ENCODE data around the gene NFATC2.

The NFATC2 gene

GRCh38 chr20:51430198-51430950, 112.1 kb downstream of the NFATC2 start:
- TF ChIP-seq, protein P1, sequence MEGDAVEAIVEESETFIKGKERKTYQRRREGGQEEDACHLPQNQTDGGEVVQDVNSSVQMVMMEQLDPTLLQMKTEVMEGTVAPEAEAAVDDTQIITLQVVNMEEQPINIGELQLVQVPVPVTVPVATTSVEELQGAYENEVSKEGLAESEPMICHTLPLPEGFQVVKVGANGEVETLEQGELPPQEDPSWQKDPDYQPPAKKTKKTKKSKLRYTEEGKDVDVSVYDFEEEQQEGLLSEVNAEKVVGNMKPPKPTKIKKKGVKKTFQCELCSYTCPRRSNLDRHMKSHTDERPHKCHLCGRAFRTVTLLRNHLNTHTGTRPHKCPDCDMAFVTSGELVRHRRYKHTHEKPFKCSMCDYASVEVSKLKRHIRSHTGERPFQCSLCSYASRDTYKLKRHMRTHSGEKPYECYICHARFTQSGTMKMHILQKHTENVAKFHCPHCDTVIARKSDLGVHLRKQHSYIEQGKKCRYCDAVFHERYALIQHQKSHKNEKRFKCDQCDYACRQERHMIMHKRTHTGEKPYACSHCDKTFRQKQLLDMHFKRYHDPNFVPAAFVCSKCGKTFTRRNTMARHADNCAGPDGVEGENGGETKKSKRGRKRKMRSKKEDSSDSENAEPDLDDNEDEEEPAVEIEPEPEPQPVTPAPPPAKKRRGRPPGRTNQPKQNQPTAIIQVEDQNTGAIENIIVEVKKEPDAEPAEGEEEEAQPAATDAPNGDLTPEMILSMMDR (IDR thresholded peaks at IDR 0.05; ENCODE audit: control insufficient read depth, extremely low read depth, insufficient read depth) = no peak
- no peak for DNase-seq (ENCODE audit: low read depth)
- H3K4me3 ChIP-seq (ENCODE audit: low read depth, low read length) = no peak overlapping the region

- no peak overlapping the region for H3K4me3 ChIP-seq (ENCODE audit: low read depth, low read length)
- DNase-seq (ENCODE audit: low read depth) = no peak
- TF ChIP-seq, protein P1 (IDR thresholded peaks at IDR 0.05; ENCODE audit: control insufficient read depth, extremely low read depth, insufficient read depth) = no peak
Measured at GRCh38 chr20:51429696-51430095, 112.8 kb downstream of the NFATC2 start.

DNA sequence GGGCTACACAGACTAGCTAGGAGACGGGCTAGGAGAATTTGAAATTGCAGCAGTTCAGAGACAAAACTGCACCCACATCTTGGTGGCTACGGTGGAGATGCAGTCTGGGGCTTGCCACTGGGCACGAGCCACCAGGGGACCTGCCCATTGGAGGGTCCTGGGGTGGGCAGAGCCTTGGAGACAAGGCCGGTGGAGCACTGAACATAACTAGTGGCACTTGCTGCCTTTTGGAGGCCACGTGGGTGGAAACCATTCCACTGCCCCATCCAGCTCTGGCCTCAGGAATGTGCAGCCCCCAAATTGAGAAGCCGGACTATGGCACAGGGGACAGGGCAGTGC, 113.4 kb downstream of the NFATC2 start:
- no peak for DNase-seq (ENCODE audit: low read depth)
- TF ChIP-seq, protein P1 (IDR thresholded peaks at IDR 0.05; ENCODE audit: control insufficient read depth, extremely low read depth, insufficient read depth) = no peak
- no peak overlapping the region for H3K4me3 ChIP-seq (ENCODE audit: low read depth, low read length)

GRCh38 chr20:51428401-51429143, 113.9 kb downstream of the NFATC2 start:
- H3K4me3 ChIP-seq (ENCODE audit: low read depth, low read length) = no peak overlapping the region
- DNase-seq (ENCODE audit: low read depth) = no peak
- TF ChIP-seq, protein P1 (IDR thresholded peaks at IDR 0.05; ENCODE audit: control insufficient read depth, extremely low read depth, insufficient read depth) = no peak

DNA sequence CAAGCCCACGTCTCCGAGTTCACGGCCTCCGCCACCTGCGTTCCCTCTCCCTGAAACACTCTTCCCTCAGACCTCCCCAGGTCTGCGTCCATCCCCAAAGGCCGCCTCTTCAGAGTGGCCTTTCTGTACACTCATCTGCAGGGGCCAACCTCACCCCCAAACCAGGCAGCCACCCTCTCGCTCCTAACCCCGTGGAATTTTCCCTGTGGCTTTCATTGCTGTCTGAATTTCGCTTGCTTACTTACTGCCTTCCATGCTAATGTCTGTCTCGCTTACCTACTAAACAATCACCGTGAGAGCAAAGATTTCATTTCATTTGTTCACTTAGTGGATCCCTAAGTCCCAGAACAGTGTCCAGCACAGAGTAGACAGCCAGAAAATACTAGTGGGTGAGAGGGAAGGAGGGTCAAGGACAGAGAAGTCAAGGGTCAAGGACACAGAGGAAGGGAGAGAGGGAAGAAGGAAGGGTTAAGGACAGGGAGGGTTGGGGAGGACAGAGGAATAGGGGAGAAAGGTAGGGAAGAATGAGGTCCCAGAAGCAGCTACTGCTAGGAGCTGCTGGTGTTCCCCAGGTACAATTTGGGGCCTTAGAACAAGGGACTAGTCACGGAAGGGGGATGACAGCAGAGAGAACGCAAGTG, 114.7 kb downstream of the NFATC2 start:
- DNase-seq (ENCODE audit: low read depth) = no peak
- TF ChIP-seq, protein P1 (IDR thresholded peaks at IDR 0.05; ENCODE audit: control insufficient read depth, extremely low read depth, insufficient read depth) = no peak
- H3K4me3 ChIP-seq (ENCODE audit: low read depth, low read length) = no peak overlapping the region

- no peak overlapping the region for H3K4me3 ChIP-seq (ENCODE audit: low read depth, low read length)
- TF ChIP-seq, protein P1 (IDR thresholded peaks at IDR 0.05; ENCODE audit: control insufficient read depth, extremely low read depth, insufficient read depth) = no peak
- no peak for DNase-seq (ENCODE audit: low read depth)
Measured at GRCh38 chr20:51426718-51427650, 115.5 kb downstream of the NFATC2 start.

Measured in LNCaP clone FGC (cell line).